Activated CD8-positive, alpha-beta memory T cell treated with anti-CD3 and anti-CD28 coated beads, Interleukin-2, amount 10 ng/mL, durations not matched to agents 7 days and 5 days (primary cell): ENCODE results near the gene BLVRA. TPM values are rescaled to one million over a fixed set of nuclear protein-coding genes. Genes with fewer than 3 reads are reported as not detected.
"Not testable (repeated sequence)": the region's sequence is repeated elsewhere in the genome, so short reads cannot be mapped to it uniquely, and the experiment has no call there.

Experiments used
- ATAC-seq: fragments of 150-1000 bp; cut with Tn5 transposase; one replicate; pipeline ENCODE4 v1.10.0; 2021; ENCODE audit warnings: moderate library complexity
- CTCF ChIA-PET: fragments of 350-600 bp; sonication (Branson Sonifier 250); formaldehyde crosslinking; loops from one replicate; lab custom pipeline; 2021; ENCODE audit warnings: antibody characterized with exemption; lab: Charles Lee
- DNase-seq: peaks from one replicate; pipeline ENCODE4 v3.0.0-alpha.2; 2020
- H3K27ac Mint-ChIP-seq: one replicate; pipeline ENCODE4 v1.8.0; 2021; ENCODE audit warnings: mild to moderate bottlenecking, mixed read lengths
- H3K27me3 Mint-ChIP-seq: one replicate; pipeline ENCODE4 v1.8.0; 2021; ENCODE audit warnings: mixed read lengths
- H3K36me3 Mint-ChIP-seq: one replicate; pipeline ENCODE4 v1.8.0; 2021; ENCODE audit warnings: mild to moderate bottlenecking, mixed read lengths
- H3K4me1 Mint-ChIP-seq: one replicate; pipeline ENCODE4 v1.8.0; 2021; ENCODE audit warnings: mixed read lengths
- H3K4me3 Mint-ChIP-seq: one replicate; pipeline ENCODE4 v1.8.0; 2021; ENCODE audit warnings: mild to moderate bottlenecking, moderate library complexity, mixed read lengths
- H3K9me3 Mint-ChIP-seq: one replicate; pipeline ENCODE4 v1.8.0; 2022; ENCODE audit warnings: low read depth, mixed read lengths
- total RNA-seq, 2 experiments: library from RNA; stranded (reverse); gene quantifications; one replicate each; pipeline ENCODE4 v1.2.3, GENCODE V29; 2021

Gene BLVRA
- total RNA-seq, 2 experiments from 2014 or later: 37.2 to 46.9 TPM

DNA sequence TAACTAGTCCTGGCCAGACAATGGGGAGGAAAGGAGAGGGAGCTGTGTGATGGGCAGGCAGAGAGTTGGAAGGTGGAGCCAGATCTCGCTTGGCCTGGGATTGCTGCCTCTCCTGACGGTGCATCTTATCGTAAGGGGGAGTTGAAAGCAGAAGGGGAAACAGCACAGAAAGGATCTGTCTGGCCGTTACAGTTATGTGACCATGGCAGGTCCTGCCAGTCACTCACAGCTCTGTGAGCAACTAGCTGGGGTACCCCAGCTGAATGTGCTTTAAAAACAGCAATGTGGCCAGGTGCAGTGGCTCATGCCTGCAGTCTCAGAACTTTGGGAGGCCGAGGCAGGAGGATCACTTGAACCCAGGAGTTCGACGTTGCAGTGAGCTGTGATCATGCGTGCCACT is 8.1 kb downstream of the BLVRA start:
- H3K4me1 Mint-ChIP-seq: peaks cover 5% of the 10 kb centered on the region
- no peak for DNase-seq
- no peak overlapping the region for H3K4me3 Mint-ChIP-seq
- H3K27ac Mint-ChIP-seq: no peak overlapping the region
- H3K27me3 Mint-ChIP-seq: no peaks in the 10 kb centered on the region
- CTCF ChIA-PET: interaction anchor here (1.1 kb wide), 1 partner anchor 184 kb away, joined by 4 read pairs; the partner anchor contains the start of gene STK17A
- H3K36me3 Mint-ChIP-seq: peaks cover 3% of the 10 kb centered on the region
- no peak for ATAC-seq
- no peaks in the 10 kb centered on the region for H3K9me3 Mint-ChIP-seq

DNA sequence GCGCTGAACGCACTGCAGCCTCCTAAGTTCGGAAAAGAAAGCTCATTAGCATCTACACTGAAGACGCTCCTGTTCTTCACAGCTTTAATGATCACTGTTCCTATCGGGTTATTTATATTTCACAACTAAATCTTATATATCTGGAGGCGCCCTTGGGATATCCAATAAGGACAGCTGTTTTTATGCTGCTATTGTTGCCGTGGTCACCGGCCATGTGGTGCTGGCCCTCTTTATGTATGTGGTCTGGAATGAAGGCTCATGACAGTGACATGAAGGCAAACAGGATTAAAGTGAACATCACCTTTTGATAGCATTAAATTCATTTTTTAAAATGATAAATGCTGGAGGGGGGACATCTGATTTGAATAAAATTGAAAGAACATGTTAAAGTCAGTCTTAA is 8.8 kb downstream of the BLVRA start:
- H3K4me3 Mint-ChIP-seq: no peak overlapping the region
- H3K9me3 Mint-ChIP-seq: no peaks in the 10 kb centered on the region
- ATAC-seq: no peak
- no peak for DNase-seq
- no peaks in the 10 kb centered on the region for H3K27me3 Mint-ChIP-seq
- no peak overlapping the region for H3K27ac Mint-ChIP-seq
- CTCF ChIA-PET: interaction anchor here (1.1 kb wide), 1 partner anchor 185 kb away, joined by 4 read pairs; the partner anchor contains the start of gene STK17A
- peaks cover 5% of the 10 kb centered on the region for H3K4me1 Mint-ChIP-seq
- peaks cover 6% of the 10 kb centered on the region for H3K36me3 Mint-ChIP-seq

DNA sequence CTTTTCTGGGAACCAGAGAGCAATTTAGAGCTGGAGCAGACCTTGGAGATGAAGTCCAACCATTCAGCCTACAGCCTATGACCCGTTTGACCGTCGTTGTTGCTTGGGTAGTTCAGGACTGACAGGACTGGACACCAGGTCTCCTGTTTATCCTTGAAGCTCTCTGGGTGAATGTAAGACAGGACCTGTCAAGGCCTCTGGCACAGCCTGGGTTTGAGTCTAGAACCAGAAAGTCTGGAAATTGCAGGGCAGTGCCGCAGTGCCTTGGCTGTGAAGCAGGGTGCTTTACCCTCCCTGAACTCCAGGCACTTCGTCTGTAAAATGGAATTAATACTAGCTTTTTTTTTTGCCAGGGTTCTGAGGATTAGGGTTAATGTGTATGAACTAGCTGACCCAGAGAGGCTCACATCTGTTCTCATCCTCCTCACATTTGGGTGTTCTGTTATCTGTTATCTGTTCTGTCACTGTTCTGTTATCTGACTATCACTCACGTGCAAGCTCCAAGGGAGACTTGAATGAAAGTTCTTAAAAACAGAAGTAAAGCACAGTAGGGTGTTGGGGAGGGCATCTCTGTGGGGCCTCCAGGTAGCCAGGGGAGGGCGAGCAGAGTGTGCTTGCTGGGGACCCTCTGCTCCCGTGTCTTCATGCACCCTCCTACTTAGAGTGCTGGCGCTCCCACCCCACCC is 9.9 kb downstream of the BLVRA start:
- Mint-ChIP-seq H3K27me3 (no peaks in the 10 kb centered on the region), H3K27ac (no peak overlapping the region), H3K36me3 (peaks cover 15% of the 10 kb centered on the region), H3K4me1 (peaks cover 5% of the 10 kb centered on the region), H3K9me3 (no peaks in the 10 kb centered on the region), H3K4me3 (no peak overlapping the region)
- CTCF ChIA-PET: interaction anchor here (1.4 kb wide), 1 partner anchor 9 kb away, joined by 3 read pairs; the partner anchor contains the start of gene BLVRA
- no peak for DNase-seq
- ATAC-seq: no peak

- Mint-ChIP-seq H3K27me3 (no peaks in the 10 kb centered on the region), H3K27ac (no peak overlapping the region), H3K36me3 (peaks cover 16% of the 10 kb centered on the region), H3K9me3 (no peaks in the 10 kb centered on the region), H3K4me3 (no peak overlapping the region), H3K4me1 (peaks cover 5% of the 10 kb centered on the region)
- DNase-seq: no peak
- CTCF ChIA-PET: interaction anchor here (1.4 kb wide), 1 partner anchor 10 kb away, joined by 3 read pairs; the partner anchor contains the start of gene BLVRA
- no peak for ATAC-seq
Measured at GRCh38 chr7:43768887-43769272, 10.4 kb downstream of the BLVRA start.

DNA sequence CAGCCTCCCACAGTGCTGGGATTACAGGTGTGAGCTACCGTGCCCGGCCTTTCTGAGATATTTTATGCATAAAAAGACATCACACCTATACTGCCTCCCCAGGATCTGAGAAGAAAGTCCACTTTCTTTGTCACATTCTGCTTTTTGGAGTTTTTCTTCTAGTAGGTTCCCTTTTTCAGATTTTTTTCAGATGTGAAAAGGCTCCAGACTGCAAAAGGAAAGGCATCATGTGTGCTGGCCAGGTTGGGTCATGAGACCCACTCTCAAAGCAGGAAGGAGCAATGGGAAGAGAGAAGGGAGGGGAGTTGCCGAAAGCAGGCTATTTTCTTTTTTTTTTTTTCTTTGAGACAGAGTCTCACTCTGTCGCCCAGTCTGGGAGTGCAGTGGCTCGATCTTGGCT is 10.8 kb downstream of the BLVRA start:
- Mint-ChIP-seq H3K27ac (no peak overlapping the region), H3K4me3 (no peak overlapping the region)

GRCh38 chr7:43769791-43770465 is 11.4 kb downstream of the BLVRA start:
- Mint-ChIP-seq H3K4me1 (no peaks in the 10 kb centered on the region), H3K36me3 (peaks cover 18% of the 10 kb centered on the region), H3K4me3 (no peak overlapping the region), H3K27ac (no peak overlapping the region), H3K27me3 (no peaks in the 10 kb centered on the region), H3K9me3 (no peaks in the 10 kb centered on the region)
- ATAC-seq (no peak), DNase-seq (no peak)
- CTCF ChIA-PET: no interaction called here

More for the DNA sequence above, 10.8 kb downstream of the BLVRA start:
- H3K27me3 Mint-ChIP-seq: no peaks in the 10 kb centered on the region
- no peaks in the 10 kb centered on the region for H3K9me3 Mint-ChIP-seq
- H3K36me3 Mint-ChIP-seq: peaks cover 16% of the 10 kb centered on the region
- H3K4me1 Mint-ChIP-seq: peaks cover 2% of the 10 kb centered on the region
- CTCF ChIA-PET: no interaction called here
- ATAC-seq (no peak), DNase-seq (no peak)

DNA sequence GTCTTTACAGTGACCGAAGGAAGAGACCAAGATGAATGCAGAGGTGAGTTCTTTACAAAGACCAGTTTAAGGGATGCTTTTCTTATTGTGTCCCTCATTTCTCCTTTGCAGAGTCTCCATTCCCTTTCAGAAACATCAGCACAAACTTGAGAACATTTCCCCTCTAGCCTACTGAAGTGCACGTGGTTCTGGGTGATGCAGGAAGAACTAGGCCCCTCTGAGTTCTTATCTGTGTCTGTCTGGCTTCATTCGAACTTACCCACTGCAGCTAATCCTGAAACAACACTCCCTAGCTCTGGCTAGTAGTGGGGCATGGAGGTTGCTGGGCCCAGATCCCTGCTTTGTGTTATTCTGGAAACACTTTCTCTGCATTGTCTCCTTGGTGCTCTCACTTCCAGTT is 12.6 kb downstream of the BLVRA start:
- Mint-ChIP-seq H3K27me3 (no peaks in the 10 kb centered on the region), H3K27ac (no peak overlapping the region), H3K4me3 (no peak overlapping the region), H3K36me3 (peaks cover 18% of the 10 kb centered on the region), H3K9me3 (no peaks in the 10 kb centered on the region), H3K4me1 (no peaks in the 10 kb centered on the region)
- DNase-seq (no peak), ATAC-seq (no peak)
- CTCF ChIA-PET: no interaction called here

GRCh38 chr7:43771573-43771972 is 13.1 kb downstream of the BLVRA start:
- no peaks in the 10 kb centered on the region for H3K4me1 Mint-ChIP-seq
- H3K9me3 Mint-ChIP-seq: no peaks in the 10 kb centered on the region
- no peaks in the 10 kb centered on the region for H3K27me3 Mint-ChIP-seq
- H3K4me3 Mint-ChIP-seq: no peak overlapping the region
- ATAC-seq (no peak), DNase-seq (peak; percentile 16)
- H3K36me3 Mint-ChIP-seq: peaks cover 20% of the 10 kb centered on the region
- CTCF ChIA-PET: no interaction called here
- no peak overlapping the region for H3K27ac Mint-ChIP-seq

- H3K27me3 Mint-ChIP-seq, H3K9me3 Mint-ChIP-seq, CTCF ChIA-PET, H3K4me3 Mint-ChIP-seq, ATAC-seq, DNase-seq, H3K4me1 Mint-ChIP-seq, H3K27ac Mint-ChIP-seq: not testable (repeated sequence)
- peaks cover 20% of the 10 kb centered on the region for H3K36me3 Mint-ChIP-seq
Measured at GRCh38 chr7:43773268-43773667, 14.8 kb downstream of the BLVRA start.

GRCh38 chr7:43775255-43775654 is 16.8 kb downstream of the BLVRA start:
- H3K27me3 Mint-ChIP-seq, H3K4me3 Mint-ChIP-seq, H3K27ac Mint-ChIP-seq, CTCF ChIA-PET, DNase-seq, H3K9me3 Mint-ChIP-seq, ATAC-seq, H3K4me1 Mint-ChIP-seq: not testable (repeated sequence)
- peaks cover 25% of the 10 kb centered on the region for H3K36me3 Mint-ChIP-seq

- peaks cover 16% of the 10 kb centered on the region for H3K36me3 Mint-ChIP-seq
- ATAC-seq, H3K4me1 Mint-ChIP-seq, H3K27ac Mint-ChIP-seq, CTCF ChIA-PET, H3K27me3 Mint-ChIP-seq, H3K9me3 Mint-ChIP-seq, DNase-seq, H3K4me3 Mint-ChIP-seq: not testable (repeated sequence)
Measured at GRCh38 chr7:43778293-43779044, 20.0 kb downstream of the BLVRA start.

GRCh38 chr7:43779045-43779812 is 20.7 kb downstream of the BLVRA start:
- CTCF ChIA-PET: no interaction called here
- Mint-ChIP-seq H3K36me3 (peaks cover 15% of the 10 kb centered on the region), H3K27me3 (no peaks in the 10 kb centered on the region), H3K4me1 (peaks cover 5% of the 10 kb centered on the region), H3K9me3 (no peaks in the 10 kb centered on the region), H3K4me3 (no peak overlapping the region), H3K27ac (no peak overlapping the region)
- ATAC-seq: no peak
- DNase-seq: no peak
